Panc1 (cell line): ENCODE measurements around the gene TRMT13. TPM values are rescaled to one million over a fixed set of nuclear protein-coding genes. Genes with fewer than 3 reads are reported as not detected.

Source experiments
- ATAC-seq: fragments of 200-7000 bp; cut with Tn5 transposase; 2 replicates; pipeline ENCODE4 v1.9.1; 2020; ENCODE audit warnings: mild to moderate bottlenecking, moderate library complexity
- BruUV-seq: library from RNA; stranded (reverse); fragments of 400-500 nt; replicated peaks from 2 replicates; lab custom pipeline; 2021; lab: Mats Ljungman, UMichigan
- CTCF ChIA-PET: fragments of 300-600 bp; sonication (Branson Sonifier 250); formaldehyde crosslinking; loops from one replicate; lab custom pipeline; 2022; ENCODE audit warnings: antibody characterized with exemption; lab: Charles Lee
- POLR2A ChIA-PET: fragments of 300-600 bp; sonication (Branson Sonifier 250); formaldehyde crosslinking; loops from one replicate; lab custom pipeline; 2022; ENCODE audit warnings: antibody characterized with exemption; lab: Charles Lee
- DNase-seq: peaks from one replicate; pipeline ENCODE4 v3.0.0-alpha.2; 2010; ENCODE audit warnings: low read depth, low spot score
- H3K27ac ChIP-seq: 2 replicates; pipeline ENCODE4 v1.5.1; 2011; ENCODE audit warnings: mild to moderate bottlenecking, low read length, inconsistent platforms
- H3K27me3 ChIP-seq: fragments of 200-500 bp; sonication (Bioruptor generic); 2 replicates; pipeline ENCODE4 v1.6.0; 2014; ENCODE audit warnings: low read length, inconsistent platforms; ENCODE audit not compliant: control insufficient read depth, insufficient read depth
- H3K36me3 ChIP-seq: fragments of 200-500 bp; sonication (Bioruptor generic); 2 replicates; pipeline ENCODE4 v1.5.1; 2014; ENCODE audit warnings: inconsistent platforms, mild to moderate bottlenecking, low read length, moderate library complexity; ENCODE audit not compliant: control insufficient read depth, insufficient read depth
- H3K4me1 ChIP-seq: 2 replicates; pipeline ENCODE4 v1.5.1; 2011; ENCODE audit warnings: inconsistent platforms, mild to moderate bottlenecking, low read length, moderate library complexity; ENCODE audit not compliant: control insufficient read depth, insufficient read depth
- H3K4me3 ChIP-seq, 2 experiments: 2 replicates each; pipeline ENCODE4 v1.5.1; 2011 to 2012; ENCODE audit warnings: low read depth in 2 of 2, low read length in 2 of 2, mild to moderate bottlenecking in 2 of 2, inconsistent platforms in 1 of 2, moderate library complexity in 1 of 2
- H3K9me3 ChIP-seq: fragments of 200-500 bp; sonication (Bioruptor generic); 2 replicates; pipeline ENCODE4 v1.5.1; 2014; ENCODE audit warnings: low read depth, mild to moderate bottlenecking, inconsistent platforms, low read length, moderate library complexity; ENCODE audit not compliant: control insufficient read depth, insufficient read depth
- POLR2AphosphoS5 ChIP-seq: IDR thresholded peaks from 2 replicates; pipeline ENCODE4 v1.6.1; 2012; ENCODE audit warnings: mild to moderate bottlenecking, low read depth, low read length, moderate library complexity
- SIN3A ChIP-seq: IDR thresholded peaks from 2 replicates; pipeline ENCODE4 v1.6.1; 2012; ENCODE audit warnings: low read depth, mild to moderate bottlenecking, low read length, moderate library complexity, borderline replicate concordance; ENCODE audit not compliant: insufficient read depth
- TCF7L2 ChIP-seq: IDR thresholded peaks from 2 replicates; pipeline ENCODE4 v1.6.1; 2011; ENCODE audit warnings: mild to moderate bottlenecking, low read depth, low read length, inconsistent platforms
- in situ Hi-C: cut with HindIII; loops from 2 replicates; pipeline ENCODE4 v1.10.0; 2016; ENCODE audit warnings: low sequenced_read_pairs, low pct_unique_long_range_greater_than_20kb
- intact Hi-C: fragments of 100-400 bp; cut with micrococcal nuclease; formaldehyde crosslinking; loops from one replicate; pipeline ENCODE4 v1.10.0; 2022; ENCODE audit not compliant: unreplicated experiment
- total RNA-seq: library from RNA; stranded (reverse); gene quantifications from one replicate; pipeline ENCODE4 v1.2.1, GENCODE V29; 2021; ENCODE audit not compliant: unreplicated experiment
- TF ChIP-seq, protein P1 (sequence below): fragments of 450-650 bp; IDR thresholded peaks from 2 replicates; pipeline ENCODE4 v1.5.1; 2017; ENCODE audit warnings: mild to moderate bottlenecking
- TF ChIP-seq, protein P2 (sequence below), 2 experiments: IDR thresholded peaks; 2 replicates each; pipeline ENCODE4 v1.6.1; 2011 to 2012; ENCODE audit warnings: low read depth in 2 of 2, control low read depth in 1 of 2, low read length in 1 of 2, mild to moderate bottlenecking in 1 of 2, moderate library complexity in 1 of 2; ENCODE audit not compliant: insufficient read depth in 1 of 2

TRMT13 gene
- total RNA-seq, 1 experiment from 2014 or later, result 6.2 TPM

- H3K27ac ChIP-seq, result no peak overlapping the region
- in situ Hi-C loops (no loop called here), intact Hi-C loops (no loop called here)
- ChIA-PET CTCF (no interaction called here), POLR2A (no interaction called here)
- no TSS peak for BruUV-seq
- TF ChIP-seq, protein P1, sequence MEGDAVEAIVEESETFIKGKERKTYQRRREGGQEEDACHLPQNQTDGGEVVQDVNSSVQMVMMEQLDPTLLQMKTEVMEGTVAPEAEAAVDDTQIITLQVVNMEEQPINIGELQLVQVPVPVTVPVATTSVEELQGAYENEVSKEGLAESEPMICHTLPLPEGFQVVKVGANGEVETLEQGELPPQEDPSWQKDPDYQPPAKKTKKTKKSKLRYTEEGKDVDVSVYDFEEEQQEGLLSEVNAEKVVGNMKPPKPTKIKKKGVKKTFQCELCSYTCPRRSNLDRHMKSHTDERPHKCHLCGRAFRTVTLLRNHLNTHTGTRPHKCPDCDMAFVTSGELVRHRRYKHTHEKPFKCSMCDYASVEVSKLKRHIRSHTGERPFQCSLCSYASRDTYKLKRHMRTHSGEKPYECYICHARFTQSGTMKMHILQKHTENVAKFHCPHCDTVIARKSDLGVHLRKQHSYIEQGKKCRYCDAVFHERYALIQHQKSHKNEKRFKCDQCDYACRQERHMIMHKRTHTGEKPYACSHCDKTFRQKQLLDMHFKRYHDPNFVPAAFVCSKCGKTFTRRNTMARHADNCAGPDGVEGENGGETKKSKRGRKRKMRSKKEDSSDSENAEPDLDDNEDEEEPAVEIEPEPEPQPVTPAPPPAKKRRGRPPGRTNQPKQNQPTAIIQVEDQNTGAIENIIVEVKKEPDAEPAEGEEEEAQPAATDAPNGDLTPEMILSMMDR, result no peak
- TF ChIP-seq, protein P2, sequence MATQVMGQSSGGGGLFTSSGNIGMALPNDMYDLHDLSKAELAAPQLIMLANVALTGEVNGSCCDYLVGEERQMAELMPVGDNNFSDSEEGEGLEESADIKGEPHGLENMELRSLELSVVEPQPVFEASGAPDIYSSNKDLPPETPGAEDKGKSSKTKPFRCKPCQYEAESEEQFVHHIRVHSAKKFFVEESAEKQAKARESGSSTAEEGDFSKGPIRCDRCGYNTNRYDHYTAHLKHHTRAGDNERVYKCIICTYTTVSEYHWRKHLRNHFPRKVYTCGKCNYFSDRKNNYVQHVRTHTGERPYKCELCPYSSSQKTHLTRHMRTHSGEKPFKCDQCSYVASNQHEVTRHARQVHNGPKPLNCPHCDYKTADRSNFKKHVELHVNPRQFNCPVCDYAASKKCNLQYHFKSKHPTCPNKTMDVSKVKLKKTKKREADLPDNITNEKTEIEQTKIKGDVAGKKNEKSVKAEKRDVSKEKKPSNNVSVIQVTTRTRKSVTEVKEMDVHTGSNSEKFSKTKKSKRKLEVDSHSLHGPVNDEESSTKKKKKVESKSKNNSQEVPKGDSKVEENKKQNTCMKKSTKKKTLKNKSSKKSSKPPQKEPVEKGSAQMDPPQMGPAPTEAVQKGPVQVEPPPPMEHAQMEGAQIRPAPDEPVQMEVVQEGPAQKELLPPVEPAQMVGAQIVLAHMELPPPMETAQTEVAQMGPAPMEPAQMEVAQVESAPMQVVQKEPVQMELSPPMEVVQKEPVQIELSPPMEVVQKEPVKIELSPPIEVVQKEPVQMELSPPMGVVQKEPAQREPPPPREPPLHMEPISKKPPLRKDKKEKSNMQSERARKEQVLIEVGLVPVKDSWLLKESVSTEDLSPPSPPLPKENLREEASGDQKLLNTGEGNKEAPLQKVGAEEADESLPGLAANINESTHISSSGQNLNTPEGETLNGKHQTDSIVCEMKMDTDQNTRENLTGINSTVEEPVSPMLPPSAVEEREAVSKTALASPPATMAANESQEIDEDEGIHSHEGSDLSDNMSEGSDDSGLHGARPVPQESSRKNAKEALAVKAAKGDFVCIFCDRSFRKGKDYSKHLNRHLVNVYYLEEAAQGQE (IDR thresholded peaks at IDR 0.05; ENCODE audit: insufficient read depth in 1 of 2, low read depth in 2 of 2, low read length in 1 of 2), result no peak
- TF ChIP-seq SIN3A, result no peak
- no peak for TF ChIP-seq TCF7L2
- TF ChIP-seq POLR2AphosphoS5, result no peak
- DNase-seq, result no peak
- H3K4me3 ChIP-seq, result no peak overlapping the region
- no peaks in the 10 kb centered on the region for H3K4me1 ChIP-seq
- no peaks in the 10 kb centered on the region for H3K9me3 ChIP-seq
- H3K36me3 ChIP-seq, result peaks cover 6% of the 10 kb centered on the region; the same call in 1 of the 2 replicates
- ATAC-seq, result no peak
- H3K27me3 ChIP-seq, result no peaks in the 10 kb centered on the region
Measured at GRCh38 chr1:100089082-100089481, 43.9 kb upstream of the TRMT13 start.

DNA sequence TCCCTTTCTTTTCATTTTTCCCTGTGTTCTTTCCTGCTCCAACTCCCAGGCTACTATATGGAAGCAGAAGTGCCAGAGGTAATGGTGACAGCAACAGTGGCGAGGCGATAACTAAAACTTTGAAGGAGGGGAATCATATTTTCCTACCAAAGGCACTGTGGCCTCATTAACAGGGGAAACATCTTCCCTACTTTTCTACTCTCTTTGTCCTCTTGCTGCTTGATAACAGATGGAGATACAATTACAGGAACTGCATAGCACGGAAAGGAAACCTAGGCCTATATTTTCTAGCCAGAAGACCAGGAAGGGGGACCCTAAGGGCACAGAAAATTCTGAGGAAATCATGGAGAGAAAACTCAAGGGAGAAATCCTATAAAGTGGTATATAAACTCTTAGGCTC, 42.5 kb upstream of the TRMT13 start:
- ChIA-PET CTCF (no interaction called here), POLR2A (no interaction called here)
- Histone ChIP-seq H3K36me3 (no peaks in the 10 kb centered on the region; the same call in 1 of the 2 replicates), H3K4me3 (no peak overlapping the region), H3K27me3 (no peaks in the 10 kb centered on the region), H3K4me1 (no peaks in the 10 kb centered on the region), H3K9me3 (no peaks in the 10 kb centered on the region), H3K27ac (no peak overlapping the region)
- in situ Hi-C loops, result no loop called here
- ATAC-seq, result no peak
- intact Hi-C loops, result no loop called here
- BruUV-seq, result no TSS peak
- no peak for DNase-seq
- TF ChIP-seq POLR2AphosphoS5, result no peak
- TF ChIP-seq, protein P2 (IDR thresholded peaks at IDR 0.05; ENCODE audit: insufficient read depth in 1 of 2, low read depth in 2 of 2, low read length in 1 of 2), result no peak
- TF ChIP-seq, protein P1, result no peak
- no peak for TF ChIP-seq TCF7L2
- TF ChIP-seq SIN3A, result no peak
